Activated CD4-positive, alpha-beta memory T cell treated with anti-CD3 and anti-CD28 coated beads for 36 hours (primary cell): ENCODE results near the gene POU2AF2. TPM values are rescaled to one million over a fixed set of nuclear protein-coding genes. Genes with fewer than 3 reads are reported as not detected.
"Not testable (repeated sequence)": the region's sequence is repeated elsewhere in the genome, so short reads cannot be mapped to it uniquely, and the experiment has no call there.

Experiments used
- CTCF ChIA-PET: fragments of 350-600 bp; sonication (Branson Sonifier 250); formaldehyde crosslinking; loops from one replicate; lab custom pipeline; 2021; ENCODE audit warnings: antibody characterized with exemption, inconsistent platforms; lab: Charles Lee
- POLR2A ChIA-PET: fragments of 350-600 bp; sonication (Branson Sonifier 250); formaldehyde crosslinking; loops from one replicate; lab custom pipeline; 2021; ENCODE audit warnings: antibody characterized with exemption; lab: Charles Lee
- DNase-seq: peaks from one replicate; pipeline ENCODE4 v3.0.0-alpha.2; 2020
- H3K27ac Mint-ChIP-seq: one replicate; pipeline ENCODE4 v1.8.0; 2021; ENCODE audit warnings: mixed read lengths
- H3K27me3 Mint-ChIP-seq: one replicate; pipeline ENCODE4 v1.8.0; 2021; ENCODE audit warnings: mixed read lengths
- H3K36me3 Mint-ChIP-seq: one replicate; pipeline ENCODE4 v1.8.0; 2021; ENCODE audit warnings: mixed read lengths
- H3K4me1 Mint-ChIP-seq: one replicate; pipeline ENCODE4 v1.8.0; 2021; ENCODE audit warnings: low read depth, mixed read lengths
- H3K4me3 Mint-ChIP-seq: one replicate; pipeline ENCODE4 v1.8.0; 2021; ENCODE audit warnings: mild to moderate bottlenecking, mixed read lengths
- H3K9me3 Mint-ChIP-seq: one replicate; pipeline ENCODE4 v1.8.0; 2021; ENCODE audit warnings: mixed read lengths
- intact Hi-C: fragments of 100-400 bp; cut with micrococcal nuclease; formaldehyde crosslinking; loops from one replicate; pipeline ENCODE4 v1.15.1; 2023
- total RNA-seq, 2 experiments: library from RNA; stranded (reverse); gene quantifications; one replicate each; pipeline ENCODE4 v1.2.3, GENCODE V29; 2021

Gene POU2AF2
- total RNA-seq, 2 experiments from 2014 or later: not detected

DNA sequence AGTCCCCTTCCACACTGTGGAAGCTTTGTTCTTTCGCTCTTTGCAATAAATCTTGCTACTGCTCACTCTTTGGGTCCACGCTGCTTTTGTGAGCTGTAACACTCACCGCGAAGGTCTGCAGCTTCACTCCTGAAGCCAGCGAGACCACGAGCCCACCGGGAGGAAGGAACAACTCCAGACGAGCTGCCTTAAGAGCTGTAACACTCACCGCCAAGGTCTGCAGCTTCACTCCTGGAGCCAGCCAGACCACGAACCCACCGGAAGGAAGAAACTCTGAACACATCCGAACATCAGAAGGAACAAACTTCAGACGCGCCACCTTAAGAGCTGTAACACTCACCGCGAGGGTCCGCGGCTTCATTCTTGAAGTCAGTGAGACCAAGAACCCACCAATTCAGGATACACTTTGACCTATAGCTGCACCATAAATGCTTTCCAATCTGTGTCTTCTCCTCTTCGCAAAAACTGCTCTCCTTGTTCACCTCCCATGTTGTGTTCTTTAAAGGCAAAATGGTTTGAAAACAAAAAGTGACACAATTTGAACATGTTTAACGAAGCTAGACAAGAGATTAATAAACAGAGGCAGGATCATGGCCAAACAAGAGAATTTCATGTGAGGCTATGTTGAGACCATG lies 22.6 kb upstream of the POU2AF2 start:
- CTCF ChIA-PET: interaction anchor here (0.8 kb wide), 1 partner anchor 7 kb away, joined by 3 read pairs; no protein-coding TSS in a partner anchor
- H3K4me3 Mint-ChIP-seq: peak overlapping the region; percentile 72
- DNase-seq: peak; percentile 29
- POLR2A ChIA-PET, H3K9me3 Mint-ChIP-seq, H3K36me3 Mint-ChIP-seq, intact Hi-C loops, H3K27ac Mint-ChIP-seq: not testable (repeated sequence)
- peaks cover 10% of the 10 kb centered on the region for H3K4me1 Mint-ChIP-seq
- H3K27me3 Mint-ChIP-seq: peaks cover 10% of the 10 kb centered on the region

DNA sequence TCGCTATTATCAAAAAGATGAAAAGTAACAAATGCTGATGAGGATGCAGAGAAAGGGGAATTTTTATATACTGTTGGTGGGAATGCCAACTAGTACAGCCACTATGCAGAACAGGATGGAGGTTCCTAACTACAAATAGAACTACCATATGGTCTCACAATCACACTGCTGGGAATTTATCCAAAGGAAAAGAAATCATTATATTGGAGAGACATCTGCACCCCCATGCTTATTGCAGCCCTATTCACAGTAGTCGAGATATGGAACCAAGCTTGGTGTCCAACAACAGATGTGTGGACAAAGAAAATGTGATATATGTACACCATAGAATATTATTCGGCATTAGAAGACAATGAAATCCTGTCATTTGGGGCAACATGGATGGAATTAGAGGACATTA lies 19.6 kb upstream of the POU2AF2 start:
- ChIA-PET CTCF (interaction anchor here (1.4 kb wide), 1 partner anchor 791 kb away, joined by 4 read pairs; no protein-coding TSS in a partner anchor), POLR2A (no interaction called here)
- Mint-ChIP-seq H3K27ac (no peak overlapping the region), H3K9me3 (peaks cover 6% of the 10 kb centered on the region), H3K4me1 (peaks cover 26% of the 10 kb centered on the region), H3K27me3 (peaks cover 7% of the 10 kb centered on the region), H3K36me3 (no peaks in the 10 kb centered on the region), H3K4me3 (no peak overlapping the region)
- intact Hi-C loops: no loop called here
- DNase-seq: no peak

DNA sequence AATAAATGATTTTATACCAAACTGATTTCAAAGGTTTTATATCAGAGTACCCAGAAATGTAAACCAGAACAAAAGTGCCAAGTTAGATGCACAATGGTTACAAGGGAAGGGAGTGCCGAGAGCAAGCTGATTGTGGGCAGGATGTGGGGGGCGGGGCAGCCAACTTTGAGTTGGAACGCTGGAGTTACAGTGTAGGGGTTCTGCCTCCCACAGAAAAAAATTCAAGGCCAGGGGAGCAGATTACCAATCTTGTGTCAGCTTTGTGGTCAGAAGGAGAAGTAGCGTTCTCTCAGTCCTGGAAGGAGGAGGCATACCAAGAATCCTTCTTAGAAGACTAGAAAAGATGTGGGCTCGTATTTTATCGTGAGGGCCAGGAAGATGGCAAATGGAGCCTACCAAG lies 15.9 kb upstream of the POU2AF2 start:
- Mint-ChIP-seq H3K4me3 (no peak overlapping the region), H3K27me3 (peaks cover 16% of the 10 kb centered on the region), H3K9me3 (peaks cover 5% of the 10 kb centered on the region), H3K27ac (no peak overlapping the region), H3K4me1 (peaks cover 15% of the 10 kb centered on the region), H3K36me3 (no peaks in the 10 kb centered on the region)
- ChIA-PET POLR2A (no interaction called here), CTCF (interaction anchor here (1.0 to 2.5 kb wide), 14 partner anchors 7 to 795 kb away, joined by 3 to 17 read pairs (median 4); partner anchors contain the start of gene POU2AF2)
- intact Hi-C loops: loop anchor here (1.0 to 10.0 kb wide), 2 partner anchors 781 to 1025 kb away; no protein-coding TSS in a partner anchor
- peak; percentile 47 for DNase-seq

DNA sequence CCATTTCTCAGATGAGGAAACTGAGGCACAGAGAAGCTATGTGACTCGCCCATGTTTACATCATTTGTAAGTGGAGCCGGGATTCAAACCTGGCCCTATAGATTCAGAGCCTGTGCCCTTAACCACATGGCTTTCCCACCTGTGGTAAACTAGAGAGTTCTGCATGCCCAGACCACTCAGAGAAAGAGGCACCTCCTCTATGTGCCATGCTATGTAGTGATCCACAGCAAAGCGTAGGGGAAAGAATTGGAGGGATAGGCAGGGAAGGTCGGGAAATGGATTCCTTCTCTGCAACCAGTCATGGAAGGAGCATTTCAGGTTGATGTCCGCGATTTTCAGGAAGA lies 15.4 kb upstream of the POU2AF2 start:
- Mint-ChIP-seq H3K36me3 (no peaks in the 10 kb centered on the region), H3K27ac (no peak overlapping the region), H3K27me3 (peaks cover 16% of the 10 kb centered on the region), H3K4me3 (no peak overlapping the region), H3K9me3 (peaks cover under 1% of the 10 kb centered on the region), H3K4me1 (peaks cover 15% of the 10 kb centered on the region)
- no peak for DNase-seq
- intact Hi-C loops: loop anchor here (1.0 to 10.0 kb wide), 2 partner anchors 782 to 1025 kb away; no protein-coding TSS in a partner anchor
- CTCF ChIA-PET: interaction anchor here (0.8 to 2.5 kb wide), 21 partner anchors 8 to 838 kb away, joined by 3 to 17 read pairs (median 3); partner anchors contain the start of gene POU2AF2
- POLR2A ChIA-PET: no interaction called here

DNA sequence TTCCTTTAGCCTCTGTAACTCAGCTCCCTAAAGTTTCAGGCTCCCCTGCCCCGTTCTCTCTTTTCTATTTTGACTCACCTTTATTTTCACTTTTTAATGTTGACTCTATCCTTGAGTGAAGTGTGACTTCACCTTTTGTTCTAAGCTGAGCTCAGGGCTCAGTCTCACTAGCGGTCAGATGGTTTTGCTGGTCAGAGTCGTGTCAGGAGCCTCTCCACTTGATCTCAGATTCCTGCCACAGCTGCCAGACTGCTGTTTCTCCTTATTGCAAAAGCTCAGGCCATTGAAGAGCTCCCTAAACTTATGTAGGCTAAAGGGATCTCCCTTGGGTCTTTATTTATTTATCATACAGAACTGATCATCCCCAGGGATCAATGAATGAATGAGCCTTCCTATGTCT lies 13.7 kb upstream of the POU2AF2 start:
- ChIA-PET CTCF (interaction anchor here (1.2 kb wide), 1 partner anchor 345 kb away, joined by 4 read pairs; no protein-coding TSS in a partner anchor), POLR2A (no interaction called here)
- Mint-ChIP-seq H3K27ac (no peak overlapping the region), H3K27me3 (peaks cover 16% of the 10 kb centered on the region), H3K4me3 (no peak overlapping the region), H3K4me1 (peaks cover 15% of the 10 kb centered on the region), H3K9me3 (no peaks in the 10 kb centered on the region), H3K36me3 (no peaks in the 10 kb centered on the region)
- intact Hi-C loops: loop anchor here (1.0 to 10.0 kb wide), 2 partner anchors 520 to 1027 kb away; partner anchors contain the start of gene ARHGAP20
- DNase-seq: no peak

DNA sequence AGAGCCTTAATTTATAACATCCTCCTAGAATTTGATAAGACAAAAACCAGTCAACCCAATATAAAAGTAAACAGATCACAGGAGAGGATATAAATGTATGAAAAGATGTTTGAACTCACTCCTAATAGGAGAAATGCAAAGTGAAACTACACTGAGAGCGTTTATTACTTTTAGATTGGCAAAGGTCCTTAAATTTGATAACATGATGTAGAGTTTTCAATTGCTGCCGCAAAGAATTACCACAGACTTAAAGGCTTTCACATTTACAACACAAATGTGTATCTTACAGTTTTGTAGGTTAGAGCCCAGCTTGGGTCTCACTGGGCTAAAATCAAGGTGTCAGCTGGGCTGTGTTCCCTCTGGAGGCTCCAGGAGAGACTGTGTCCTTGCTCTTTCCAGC lies 9.1 kb upstream of the POU2AF2 start:
- no peak overlapping the region for H3K27ac Mint-ChIP-seq

DNA sequence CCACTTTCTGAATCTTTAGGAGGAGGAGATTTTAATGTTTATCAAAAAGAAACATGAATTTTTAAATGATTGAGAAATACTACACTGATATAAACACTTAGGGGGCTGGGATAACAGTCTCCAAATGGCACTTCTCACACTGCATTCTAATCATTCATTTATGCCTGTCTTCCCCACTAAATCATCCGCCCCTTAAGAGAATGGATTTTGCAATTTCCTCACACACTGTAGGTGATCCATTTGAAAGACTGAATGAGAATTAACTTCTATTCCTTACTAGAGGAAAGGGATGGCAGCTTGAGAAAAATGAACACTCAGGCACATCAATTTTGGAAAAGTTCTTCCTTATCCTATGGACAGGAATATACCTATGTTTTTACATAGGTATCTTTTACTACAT lies 7.6 kb upstream of the POU2AF2 start:
- no peaks in the 10 kb centered on the region for H3K9me3 Mint-ChIP-seq
- no peak for DNase-seq
- H3K4me1 Mint-ChIP-seq: no peaks in the 10 kb centered on the region
- peaks cover 27% of the 10 kb centered on the region for H3K27me3 Mint-ChIP-seq
- ChIA-PET CTCF (interaction anchor here (1.8 kb wide), 1 partner anchor 8 kb away, joined by 6 read pairs; no protein-coding TSS in a partner anchor), POLR2A (no interaction called here)
- no peak overlapping the region for H3K27ac Mint-ChIP-seq
- no peak overlapping the region for H3K4me3 Mint-ChIP-seq
- intact Hi-C loops: loop anchor here (10.0 kb wide), 1 partner anchor 1033 kb away; no protein-coding TSS in a partner anchor
- H3K36me3 Mint-ChIP-seq: no peaks in the 10 kb centered on the region

More for the DNA sequence above, 9.1 kb upstream of the POU2AF2 start:
- no peak for DNase-seq
- ChIA-PET POLR2A (no interaction called here), CTCF (no interaction called here)
- no peak overlapping the region for H3K4me3 Mint-ChIP-seq
- H3K4me1 Mint-ChIP-seq: no peaks in the 10 kb centered on the region
- no peaks in the 10 kb centered on the region for H3K9me3 Mint-ChIP-seq
- H3K36me3 Mint-ChIP-seq: no peaks in the 10 kb centered on the region
- intact Hi-C loops: loop anchor here (10.0 kb wide), 1 partner anchor 1032 kb away; no protein-coding TSS in a partner anchor
- peaks cover 23% of the 10 kb centered on the region for H3K27me3 Mint-ChIP-seq

DNA sequence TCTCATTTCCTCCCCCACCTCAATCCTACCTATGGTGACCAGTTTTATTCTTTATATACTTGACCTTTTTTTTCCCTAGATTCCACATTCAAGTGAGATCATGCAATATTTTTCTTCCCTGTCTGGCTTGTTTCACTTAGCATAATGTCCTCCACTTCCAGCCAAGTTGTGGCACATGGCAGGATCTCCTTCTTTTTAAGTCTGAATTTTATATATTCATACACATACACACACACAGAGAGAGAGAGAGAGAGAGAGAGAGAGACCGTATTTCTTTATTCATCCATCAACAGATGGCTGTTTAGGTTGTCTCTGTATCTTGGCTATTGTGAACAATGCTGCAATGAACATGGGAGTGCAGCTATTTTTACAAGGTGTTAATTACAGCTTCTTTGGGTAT lies 1.4 kb downstream of the POU2AF2 start:
- Mint-ChIP-seq H3K4me1 (no peaks in the 10 kb centered on the region), H3K36me3 (no peaks in the 10 kb centered on the region), H3K4me3 (no peak overlapping the region), H3K27ac (no peak overlapping the region), H3K27me3 (peaks cover 29% of the 10 kb centered on the region), H3K9me3 (no peaks in the 10 kb centered on the region)
- no peak for DNase-seq
- ChIA-PET CTCF (interaction anchor here (1.0 to 1.6 kb wide), 2 partner anchors 14 to 17 kb away, joined by 3 to 5 read pairs; no protein-coding TSS in a partner anchor), POLR2A (no interaction called here)
- intact Hi-C loops: no loop called here

DNA sequence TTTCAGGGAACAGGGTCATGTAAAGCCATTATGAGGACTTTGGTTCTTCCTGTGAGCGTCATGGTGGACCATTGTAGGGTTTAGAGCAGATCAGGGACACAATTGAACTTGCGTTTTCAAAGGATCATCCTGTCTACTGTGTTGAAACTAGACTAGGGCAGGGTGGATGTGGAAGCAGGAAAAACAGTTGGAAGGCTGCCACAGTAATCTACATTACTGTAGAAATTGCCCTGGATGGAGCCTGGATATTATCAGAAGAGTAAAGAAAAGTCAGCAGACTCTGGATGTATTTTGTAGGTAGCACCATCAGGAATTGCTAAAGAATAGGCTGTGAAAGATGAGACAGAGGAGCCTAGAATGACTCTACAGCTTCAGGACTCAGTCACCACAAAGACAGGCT lies 5.4 kb downstream of the POU2AF2 start:
- Mint-ChIP-seq H3K4me3 (no peak overlapping the region), H3K4me1 (no peaks in the 10 kb centered on the region)
- POLR2A ChIA-PET: no interaction called here

DNA sequence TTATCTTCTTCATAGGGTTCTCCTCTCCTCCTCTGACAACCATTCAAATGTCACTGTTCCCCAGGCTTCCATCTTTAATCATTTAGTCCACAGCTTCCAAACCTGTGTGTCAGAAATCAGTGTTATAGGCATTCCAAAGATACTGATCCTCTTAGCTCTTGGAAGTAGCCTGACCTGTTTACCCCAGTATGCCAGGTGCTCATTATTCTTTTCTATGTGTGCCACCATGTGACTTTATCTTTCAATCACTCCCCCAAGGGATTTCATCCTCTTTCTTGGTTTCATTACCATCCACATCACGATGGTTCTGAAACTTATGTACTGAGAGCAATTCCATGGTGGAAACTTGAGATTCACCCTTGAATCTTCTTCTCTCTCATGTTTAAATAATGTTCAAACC lies 7.6 kb downstream of the POU2AF2 start:
- POLR2A ChIA-PET: interaction anchor here (0.5 kb wide), 1 partner anchor 184 kb away, joined by 3 read pairs; no protein-coding TSS in a partner anchor
- no peak overlapping the region for H3K27ac Mint-ChIP-seq
- CTCF ChIA-PET: no interaction called here
- intact Hi-C loops: no loop called here
- H3K4me3 Mint-ChIP-seq: no peak overlapping the region
- DNase-seq: no peak
- no peaks in the 10 kb centered on the region for H3K9me3 Mint-ChIP-seq
- peaks cover 24% of the 10 kb centered on the region for H3K27me3 Mint-ChIP-seq
- no peaks in the 10 kb centered on the region for H3K4me1 Mint-ChIP-seq
- H3K36me3 Mint-ChIP-seq: no peaks in the 10 kb centered on the region

More for the DNA sequence above, 5.4 kb downstream of the POU2AF2 start:
- no peaks in the 10 kb centered on the region for H3K36me3 Mint-ChIP-seq
- no peak for DNase-seq
- no peak overlapping the region for H3K27ac Mint-ChIP-seq
- peaks cover 19% of the 10 kb centered on the region for H3K27me3 Mint-ChIP-seq
- no peaks in the 10 kb centered on the region for H3K9me3 Mint-ChIP-seq
- CTCF ChIA-PET: interaction anchor here (1.0 kb wide), 1 partner anchor 27 kb away, joined by 3 read pairs; no protein-coding TSS in a partner anchor
- intact Hi-C loops: no loop called here

DNA sequence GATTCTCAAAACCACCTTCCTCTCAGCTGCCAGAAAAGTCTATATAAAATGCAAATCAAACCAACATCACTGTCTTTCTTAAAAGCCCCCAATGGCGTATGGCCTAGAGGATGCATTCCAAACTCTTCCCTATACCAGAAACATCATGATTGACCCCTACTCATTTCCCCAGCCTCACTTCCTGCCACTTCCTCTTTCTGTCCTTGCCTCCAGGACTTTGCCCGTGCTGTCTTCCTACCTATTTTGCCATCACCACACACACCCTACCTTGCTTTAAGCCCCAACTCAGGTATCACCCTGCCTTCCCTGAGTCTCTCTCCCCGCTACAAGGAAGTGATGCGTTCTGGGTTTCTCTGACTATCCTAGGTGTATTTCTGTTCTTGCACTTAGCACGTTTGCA lies 8.1 kb downstream of the POU2AF2 start:
- no peaks in the 10 kb centered on the region for H3K9me3 Mint-ChIP-seq
- CTCF ChIA-PET: no interaction called here
- no peak overlapping the region for H3K4me3 Mint-ChIP-seq

DNA sequence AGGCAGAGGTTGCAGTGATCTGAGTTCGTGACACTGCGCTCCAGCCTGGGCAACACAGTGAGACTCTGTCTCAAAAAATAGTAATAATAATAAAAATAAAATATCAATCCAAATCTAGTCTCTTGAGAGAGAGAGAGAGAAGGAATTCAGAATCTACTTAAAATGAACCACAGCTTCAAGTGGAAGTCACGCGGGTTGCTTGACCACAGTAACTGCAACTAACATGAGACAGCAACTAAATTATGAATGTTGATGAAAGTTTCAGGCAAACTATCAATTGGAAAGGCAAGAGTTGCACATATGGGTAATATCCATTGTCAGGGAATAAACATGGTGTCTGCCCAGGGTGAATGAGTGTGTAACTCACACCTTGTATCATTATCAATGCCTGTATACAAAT lies 12.5 kb downstream of the POU2AF2 start:
- Mint-ChIP-seq H3K4me1 (no peaks in the 10 kb centered on the region), H3K4me3 (no peak overlapping the region), H3K27ac (no peak overlapping the region), H3K9me3 (no peaks in the 10 kb centered on the region), H3K27me3 (peaks cover 23% of the 10 kb centered on the region), H3K36me3 (no peaks in the 10 kb centered on the region)
- ChIA-PET POLR2A (no interaction called here), CTCF (no interaction called here)
- intact Hi-C loops: no loop called here
- DNase-seq: no peak

More for the DNA sequence above, 8.1 kb downstream of the POU2AF2 start:
- H3K27ac Mint-ChIP-seq: no peak overlapping the region
- H3K36me3 Mint-ChIP-seq: no peaks in the 10 kb centered on the region
- intact Hi-C loops: no loop called here
- DNase-seq: no peak
- H3K27me3 Mint-ChIP-seq: peaks cover 22% of the 10 kb centered on the region
- H3K4me1 Mint-ChIP-seq: no peaks in the 10 kb centered on the region
- POLR2A ChIA-PET: no interaction called here
